Caki2 (cell line): ENCODE results near the gene GLIS2. TPM values are rescaled to one million over a fixed set of nuclear protein-coding genes. Genes with fewer than 3 reads are reported as not detected.
A peak's percentile ranks its signal among the peaks of the same experiment; 100 is the strongest.

Experiments used
- DNase-seq: peaks from one replicate; pipeline ENCODE4 v3.0.0-alpha.2; 2015; ENCODE audit warnings: low read depth
- in situ Hi-C: cut with HindIII; loops from 2 replicates; pipeline ENCODE4 v1.10.0; 2016; ENCODE audit warnings: low sequenced_read_pairs, low pct_unique_long_range_greater_than_20kb, mixed read lengths
- total RNA-seq: library from RNA; depleted of rRNA; stranded (reverse); fragments of >200 nt; shearing (Covaris generic); gene quantifications from 2 replicates; pipeline ENCODE4 v1.2.3, GENCODE V29; 2014; ENCODE audit warnings: low replicate concordance

GLIS2 gene
- total RNA-seq, 1 experiment from 2014 or later: 5.7 TPM

GRCh38 chr16:4293181-4293716, 22.6 kb upstream of the GLIS2 start:
- DNase-seq: no peak
- in situ Hi-C loops: no loop called here

- in situ Hi-C loops: no loop called here
- peak; percentile 71 for DNase-seq
Measured at GRCh38 chr16:4293822-4294457, 21.9 kb upstream of the GLIS2 start.

DNA sequence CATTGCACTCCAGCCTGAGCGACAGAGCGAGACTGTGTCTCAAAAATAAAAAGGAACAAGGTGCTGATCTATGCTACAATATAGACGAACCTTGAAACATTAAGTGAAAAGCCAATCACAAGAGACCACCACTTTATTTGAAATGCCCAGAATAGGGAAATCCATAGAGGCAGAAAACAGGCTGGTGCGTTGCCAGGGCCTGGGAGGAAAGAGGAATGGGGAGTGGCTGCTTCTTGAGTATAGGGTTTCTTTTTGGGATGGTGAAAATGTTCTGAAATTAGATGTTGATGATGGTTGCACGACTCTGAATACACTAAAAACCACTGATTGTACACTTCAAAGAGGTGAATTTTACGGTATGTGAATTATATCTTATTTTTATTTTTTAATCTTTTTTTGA, 20.3 kb upstream of the GLIS2 start:
- in situ Hi-C loops: no loop called here
- DNase-seq: no peak

- no peak for DNase-seq
- in situ Hi-C loops: no loop called here
Measured at GRCh38 chr16:4297480-4297879, 18.4 kb upstream of the GLIS2 start.

DNA sequence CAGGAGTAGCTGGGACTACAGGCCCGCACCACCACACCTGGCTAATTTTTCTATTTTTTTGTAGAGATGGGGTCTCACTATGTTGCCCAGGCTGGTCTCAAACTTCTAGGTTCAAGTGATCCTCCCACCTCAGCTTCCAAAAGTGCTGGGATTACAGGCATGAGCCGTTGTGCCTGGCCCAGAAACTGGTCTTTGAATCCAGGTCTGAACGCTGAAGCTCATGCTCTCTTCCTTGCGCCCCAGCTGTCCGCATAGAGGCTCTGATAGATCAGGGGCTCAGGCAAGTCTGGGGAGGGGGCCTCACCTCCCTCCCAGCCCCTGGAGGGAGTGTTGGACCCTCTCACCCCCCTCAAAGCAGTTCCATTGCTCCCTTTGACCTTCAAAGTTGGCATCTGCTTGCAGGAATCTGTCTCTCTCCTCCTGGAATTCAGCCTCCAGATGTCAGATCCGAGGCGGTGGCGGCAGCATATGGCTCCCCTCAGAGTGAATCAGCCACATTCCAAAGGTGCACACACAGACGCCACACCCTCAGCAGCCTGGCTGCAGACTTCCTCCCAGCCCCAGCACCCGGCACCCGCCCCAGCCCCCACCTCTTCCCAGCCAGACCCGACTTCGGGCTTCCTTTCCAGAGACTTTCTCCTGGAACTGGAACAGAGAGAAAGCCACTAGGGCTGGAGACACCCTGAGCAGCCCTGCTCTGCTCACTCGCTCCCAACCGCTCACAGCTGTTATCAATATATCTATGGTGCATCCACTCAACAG, 16.9 kb upstream of the GLIS2 start:
- in situ Hi-C loops: no loop called here
- DNase-seq: peak; percentile 88

DNA sequence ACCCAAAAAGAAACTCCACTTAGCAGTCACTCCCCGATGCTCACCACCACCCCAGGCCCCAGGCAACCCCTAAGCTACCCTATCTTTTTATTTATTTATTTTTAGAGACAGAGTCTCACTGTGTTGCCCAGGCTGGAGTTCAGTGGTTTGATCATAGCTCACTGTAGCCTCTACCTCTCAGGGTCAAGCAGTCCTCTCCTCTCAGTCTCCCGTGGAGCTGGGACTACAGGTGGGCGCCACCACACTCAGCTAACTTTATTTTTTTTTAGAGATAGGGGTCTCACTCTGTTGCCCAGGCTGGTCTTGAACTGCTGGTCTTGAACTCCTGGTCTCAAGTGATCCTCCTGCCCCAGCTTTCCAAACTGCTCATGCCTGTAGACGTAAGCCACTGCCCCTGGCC, 14.7 kb upstream of the GLIS2 start:
- DNase-seq: no peak
- in situ Hi-C loops: no loop called here

GRCh38 chr16:4301968-4302367, 13.9 kb upstream of the GLIS2 start:
- in situ Hi-C loops: no loop called here
- DNase-seq: no peak

DNA sequence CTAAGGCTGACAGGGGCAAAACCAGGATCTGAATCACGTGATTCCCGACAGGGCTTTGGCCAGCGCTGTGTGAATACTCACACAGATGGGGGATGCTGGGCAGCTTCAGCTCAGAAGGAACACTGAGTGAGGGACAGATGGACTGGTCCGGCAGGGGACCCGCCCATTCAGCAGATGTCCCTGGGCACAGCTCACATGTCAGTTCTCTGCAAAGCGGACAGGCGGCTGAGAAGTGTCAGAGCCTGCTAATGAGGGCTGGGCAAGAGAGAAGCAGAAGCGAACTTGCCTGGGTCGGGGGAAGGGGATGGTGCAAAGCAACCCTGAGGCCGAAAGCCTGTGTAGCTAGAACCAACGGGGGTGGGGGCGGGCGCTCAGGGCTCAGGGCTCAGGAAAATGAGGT, 11.9 kb upstream of the GLIS2 start:
- in situ Hi-C loops: no loop called here
- no peak for DNase-seq

- no peak for DNase-seq
- in situ Hi-C loops: no loop called here
Measured at GRCh38 chr16:4306470-4307214, 9.2 kb upstream of the GLIS2 start.

- DNase-seq: peak; percentile 100
- in situ Hi-C loops: no loop called here
Measured at GRCh38 chr16:4307215-4308037, 8.4 kb upstream of the GLIS2 start.

DNA sequence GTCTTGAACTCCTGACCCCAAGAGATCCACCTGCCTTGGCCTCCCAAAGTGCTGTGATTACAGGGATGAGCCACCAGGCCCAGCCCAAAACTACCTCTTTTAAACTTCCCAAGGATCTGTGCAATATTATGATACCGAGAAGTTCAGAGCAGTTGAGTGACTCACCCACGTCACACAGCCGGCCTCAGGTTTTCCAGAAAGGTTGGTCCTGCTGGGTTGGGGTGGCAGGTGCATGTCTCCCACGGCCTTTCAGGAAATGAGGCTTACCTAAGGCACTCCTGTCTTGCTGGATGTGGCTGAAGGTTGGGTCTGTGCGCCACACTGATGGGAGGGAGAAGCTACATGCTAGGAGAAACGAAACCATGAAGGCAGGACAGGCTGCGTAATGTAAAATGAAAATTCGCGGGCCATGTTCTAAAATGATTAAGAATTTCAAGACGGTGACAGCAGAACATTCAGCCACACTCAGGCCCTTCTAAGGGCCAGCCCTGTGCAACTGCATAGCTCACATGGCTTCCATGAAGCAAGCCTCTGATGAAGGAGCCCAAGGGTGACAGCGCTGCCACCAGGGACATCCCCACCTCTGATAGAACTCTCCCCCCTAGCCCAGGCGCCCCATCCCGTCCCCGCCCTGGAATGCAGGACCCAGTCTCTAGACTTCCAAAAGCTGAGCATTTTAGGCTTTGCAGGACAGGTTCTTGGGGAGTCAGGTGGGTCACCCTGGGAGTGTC, 6.6 kb upstream of the GLIS2 start:
- DNase-seq: no peak

DNA sequence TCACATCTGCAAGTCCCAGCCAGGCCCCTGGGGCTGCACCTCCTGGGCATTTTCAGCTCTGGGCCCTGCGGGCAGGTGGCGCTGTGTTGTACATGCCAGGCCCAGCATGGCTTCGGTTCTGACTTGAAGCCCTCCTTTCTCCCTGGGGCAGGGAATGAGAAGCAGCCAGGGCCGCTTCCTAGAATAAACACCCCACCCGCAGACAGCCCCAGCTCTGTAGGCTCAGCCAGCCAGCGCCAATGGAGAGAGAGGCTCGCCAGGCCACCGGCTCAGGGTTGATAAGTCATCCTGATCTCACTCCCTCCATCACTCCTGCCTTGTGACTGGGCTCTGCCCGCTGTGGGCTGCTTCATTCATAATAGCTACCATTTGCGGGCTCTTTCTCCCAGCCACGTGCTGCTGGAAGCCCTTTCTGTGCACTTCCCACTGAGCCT, 6.0 kb upstream of the GLIS2 start:
- in situ Hi-C loops: no loop called here
- peak; percentile 97 for DNase-seq

More for the DNA sequence above, 6.6 kb upstream of the GLIS2 start:
- in situ Hi-C loops: no loop called here

GRCh38 chr16:4313563-4314531, 2.0 kb upstream of the GLIS2 start:
- DNase-seq: peak; percentile 96
- in situ Hi-C loops: no loop called here

DNA sequence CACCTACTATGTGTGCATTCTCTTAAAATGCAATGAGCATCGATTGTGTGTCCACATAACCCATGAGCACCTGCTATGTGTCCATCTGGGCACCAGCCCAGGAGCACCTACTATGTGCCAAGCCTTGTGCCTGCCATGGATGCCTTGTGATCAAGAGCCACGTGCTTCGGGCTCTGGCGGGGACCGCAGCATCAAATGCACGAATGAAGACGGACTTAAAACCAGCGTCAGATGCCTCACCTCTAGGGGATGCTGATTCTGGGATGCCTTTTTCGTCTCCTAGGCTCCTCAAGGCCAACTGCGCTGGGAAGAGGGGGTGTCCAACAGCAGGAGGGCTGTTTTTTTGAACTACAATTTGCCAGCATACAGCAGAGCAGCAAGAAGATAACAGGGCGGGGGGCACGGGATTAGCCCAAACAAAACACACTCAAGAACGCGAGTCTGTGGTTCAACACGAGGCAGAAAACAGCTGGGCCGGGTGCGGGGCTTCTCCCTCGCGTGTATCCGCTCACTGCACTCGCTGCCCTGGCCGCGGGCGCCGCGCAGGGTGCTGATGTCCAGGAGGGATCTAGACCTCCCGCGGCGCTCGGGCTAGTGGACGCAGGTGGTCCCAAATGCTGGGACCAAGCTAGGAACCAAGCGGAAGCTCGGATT, 1.2 kb upstream of the GLIS2 start:
- in situ Hi-C loops: no loop called here

GRCh38 chr16:4316108-4316863, 419 bp downstream of the GLIS2 start:
- in situ Hi-C loops: no loop called here
- DNase-seq: no peak

More for the DNA sequence above, 1.2 kb upstream of the GLIS2 start:
- peak; percentile 85 for DNase-seq
